Measurements from ENCODE around the gene NTN3.
"Not testable (repeated sequence)": the region's sequence is repeated elsewhere in the genome, so short reads cannot be mapped to it uniquely, and the experiment has no call there.

Gene NTN3

DNA sequence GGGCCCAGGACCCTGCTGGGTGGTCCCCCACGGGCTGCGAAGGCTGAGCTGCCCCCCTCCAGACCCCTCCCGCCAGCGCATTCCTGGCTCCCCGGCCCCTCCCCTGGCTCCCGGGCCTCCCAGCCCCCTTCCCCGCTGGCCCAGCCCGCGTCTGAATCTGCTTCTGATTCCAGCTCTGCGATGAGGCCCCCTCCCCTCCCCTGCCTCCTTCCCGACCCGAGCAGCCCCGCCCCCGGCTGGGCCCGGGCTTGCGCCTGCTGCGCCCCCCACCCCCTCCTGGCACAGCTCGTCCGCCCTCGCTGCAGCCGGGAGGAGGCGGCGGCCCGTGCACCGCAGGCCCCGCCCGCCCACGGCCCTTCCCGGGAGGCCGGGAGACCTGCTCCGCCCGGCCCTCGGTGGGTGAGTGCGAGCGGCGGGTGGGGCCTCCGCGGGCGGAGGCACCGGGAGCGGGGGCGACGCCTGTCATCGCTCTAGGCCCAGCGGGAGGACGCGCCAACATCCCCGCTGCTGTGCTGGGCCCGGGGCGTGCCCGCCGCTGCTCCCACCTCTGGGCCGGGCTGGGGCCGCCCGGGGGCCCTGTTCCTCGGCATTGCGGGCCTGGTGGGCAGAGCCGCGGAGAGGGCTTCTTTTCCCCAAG is at the start of gene NTN3:
Gene NTN3 (plus strand): TSS at position 282 of the 637 bp plus-strand sequence. CDS start 405 bp downstream, outside the sequence.
- peak in 1 of 10 donors; percentile 72 for DNase-seq
- intact Hi-C loops (cut with DNase I), result no loop called here

DNA sequence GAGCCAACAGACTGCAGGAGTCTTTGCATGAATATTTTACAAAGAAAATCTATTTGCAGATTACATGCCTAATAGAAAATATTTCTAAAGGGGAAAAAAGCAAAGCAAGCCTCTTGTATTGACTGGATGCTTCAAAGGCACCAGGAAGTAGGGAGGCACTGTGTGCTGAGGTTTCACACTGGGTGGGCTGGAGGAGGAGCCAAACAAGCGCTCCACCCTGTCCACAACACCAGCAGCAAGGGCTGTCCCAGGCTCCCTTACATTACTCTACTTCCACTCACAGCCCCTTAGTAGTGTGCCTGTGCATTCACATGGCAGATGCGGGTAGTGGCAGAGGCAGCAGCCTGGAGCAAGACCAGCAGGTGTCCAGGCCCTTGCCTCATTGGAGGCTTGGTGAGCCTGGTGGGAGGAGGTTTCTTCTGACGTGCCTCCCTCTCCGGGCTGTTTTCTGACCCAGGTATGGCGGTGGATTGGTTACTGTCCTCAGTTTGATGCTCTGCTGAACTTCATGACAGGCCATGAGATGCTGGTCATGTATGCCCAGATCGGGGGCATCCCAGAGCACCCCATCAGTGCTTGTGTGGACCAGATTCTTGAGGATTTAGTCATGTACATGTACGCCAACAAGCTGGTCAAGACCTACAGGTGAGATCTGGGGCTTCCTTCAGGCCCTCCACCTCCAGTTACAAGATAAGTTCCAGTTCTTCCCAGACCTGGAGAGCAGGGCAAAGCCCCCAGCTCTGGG is 48.8 kb upstream of the NTN3 start:
- intact Hi-C loops (cut with DNase I), result no loop called here
- DNase-seq, result no peak

DNA sequence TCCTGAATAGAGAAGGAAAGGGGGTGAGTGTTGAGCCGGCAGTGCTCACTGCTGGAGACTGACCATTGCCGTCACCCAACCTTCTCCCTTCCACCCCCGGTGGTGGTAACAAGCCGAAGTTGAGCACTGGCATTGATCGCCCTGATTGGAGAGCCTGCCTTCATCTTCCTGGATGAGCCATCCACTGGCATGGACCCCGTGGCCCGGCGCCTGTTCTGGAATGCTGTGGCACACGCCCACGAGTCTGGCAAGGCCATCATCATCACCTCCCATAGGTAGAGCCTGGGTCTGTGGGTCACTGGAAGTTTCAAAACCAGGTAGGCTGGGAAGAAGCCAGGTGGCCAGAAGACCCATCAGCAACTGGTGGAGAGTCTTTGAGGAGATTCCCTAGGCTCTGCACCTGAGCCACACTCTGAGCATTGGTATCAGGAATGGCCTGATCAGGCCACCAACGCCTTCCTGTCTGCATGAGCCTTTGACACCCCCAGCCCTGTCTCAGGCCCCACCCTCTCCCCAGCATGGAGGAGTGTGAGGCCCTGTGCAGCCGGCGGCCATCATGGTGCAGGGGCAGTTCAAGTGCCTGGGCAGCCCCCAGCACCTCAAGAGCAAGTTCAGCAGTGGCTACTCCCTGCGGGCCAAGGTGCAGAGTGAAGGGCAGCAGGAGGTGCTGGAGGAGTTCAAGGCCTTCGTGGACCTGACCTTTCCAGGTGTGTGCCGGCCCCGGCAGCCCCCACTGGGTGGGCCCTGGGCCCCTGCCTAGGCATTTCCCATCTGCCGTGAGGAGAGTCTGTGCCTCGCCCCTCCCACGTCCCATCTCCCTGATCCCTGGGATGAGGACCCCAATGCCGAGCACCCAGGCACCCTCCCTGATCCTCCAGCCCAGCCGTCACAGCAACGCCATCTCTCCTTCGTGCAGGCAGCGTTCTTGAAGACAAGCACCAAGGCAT is 46.8 kb upstream of the NTN3 start:
- intact Hi-C loops (cut with DNase I), result no loop called here
- peak in 1 of 10 donors; percentile 75 for DNase-seq

DNA sequence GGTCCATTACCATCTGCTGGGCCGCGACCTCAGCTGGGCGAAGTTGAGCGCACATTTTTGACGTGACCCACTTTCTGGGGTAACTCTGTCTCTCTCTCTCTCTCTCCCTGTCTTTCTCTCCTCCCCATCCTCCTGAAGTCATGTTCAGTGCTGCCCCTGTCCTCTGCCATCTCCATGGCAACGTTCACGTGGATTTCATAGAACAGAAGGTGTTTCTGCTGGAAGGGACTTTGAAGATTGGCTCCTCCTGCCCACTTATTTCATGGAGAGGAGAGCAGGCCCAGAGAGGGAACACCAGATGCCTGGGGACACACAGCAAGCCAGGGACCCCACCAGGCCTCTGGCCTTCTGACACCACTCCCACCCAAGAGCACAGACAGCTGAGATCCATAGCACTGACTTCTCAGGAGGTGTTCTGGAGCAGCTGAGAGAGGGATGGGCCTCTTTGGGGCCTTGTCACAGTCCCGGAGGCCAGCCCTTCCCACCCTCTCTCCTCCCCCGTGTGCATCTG is 46.0 kb upstream of the NTN3 start:
- DNase-seq, result peak in 1 of 10 donors; percentile 6
- intact Hi-C loops (cut with DNase I), result no loop called here

DNA sequence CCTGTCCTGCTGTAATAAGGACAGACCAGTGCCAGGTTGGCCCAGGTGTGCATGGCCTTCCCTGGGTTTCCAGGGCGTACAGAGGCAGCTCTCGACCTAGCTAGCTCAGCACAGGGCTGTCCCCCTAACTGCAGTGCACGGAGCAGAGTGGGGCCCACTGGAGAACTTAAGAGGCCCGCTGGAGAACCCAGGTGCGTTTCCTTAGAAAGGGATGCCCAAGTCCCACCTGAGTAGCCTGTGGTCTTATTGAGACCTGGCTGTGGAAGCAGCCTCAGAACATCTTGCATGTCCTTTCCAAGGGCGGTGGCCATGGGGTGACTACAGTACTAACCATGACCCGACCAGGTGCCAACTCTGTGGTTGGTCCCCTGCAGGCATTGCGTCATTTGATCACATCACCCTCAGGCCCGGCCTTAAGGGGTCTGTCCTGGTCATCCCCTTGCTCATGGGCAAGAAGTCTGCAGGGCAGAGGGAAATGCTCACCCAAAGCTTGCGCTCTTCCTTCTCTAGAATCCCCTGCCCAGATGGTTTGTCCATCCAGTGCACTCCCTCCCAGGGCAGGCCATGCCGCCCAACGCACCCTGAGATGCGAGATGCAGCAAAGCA is 45.2 kb upstream of the NTN3 start:
- intact Hi-C loops (cut with DNase I), result no loop called here
- DNase-seq, result peak in 1 of 10 donors; percentile 74

DNA sequence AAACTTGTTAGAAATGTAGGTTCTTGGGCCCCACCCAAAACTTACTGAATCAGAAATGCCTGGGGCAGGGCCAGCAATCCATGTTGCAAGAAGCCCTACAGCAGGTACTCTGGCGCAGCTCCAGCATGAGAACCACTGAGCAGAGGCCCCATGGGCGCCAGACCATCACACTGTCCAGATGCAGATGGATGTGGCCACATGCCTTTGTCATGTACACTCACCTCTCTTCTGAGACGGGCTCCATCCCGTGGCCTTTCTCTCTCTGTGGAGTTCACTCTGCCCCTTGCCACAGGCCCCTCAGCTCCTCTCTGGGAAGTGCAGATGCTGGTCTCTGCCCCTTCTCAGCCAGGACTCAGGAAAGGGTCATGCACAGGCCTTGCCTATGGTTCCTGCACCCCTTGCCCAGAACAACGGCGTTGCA is 44.1 kb upstream of the NTN3 start:
- peak in 2 of 10 donors; percentile 53 to 82 for DNase-seq
- intact Hi-C loops (cut with DNase I), result no loop called here

DNA sequence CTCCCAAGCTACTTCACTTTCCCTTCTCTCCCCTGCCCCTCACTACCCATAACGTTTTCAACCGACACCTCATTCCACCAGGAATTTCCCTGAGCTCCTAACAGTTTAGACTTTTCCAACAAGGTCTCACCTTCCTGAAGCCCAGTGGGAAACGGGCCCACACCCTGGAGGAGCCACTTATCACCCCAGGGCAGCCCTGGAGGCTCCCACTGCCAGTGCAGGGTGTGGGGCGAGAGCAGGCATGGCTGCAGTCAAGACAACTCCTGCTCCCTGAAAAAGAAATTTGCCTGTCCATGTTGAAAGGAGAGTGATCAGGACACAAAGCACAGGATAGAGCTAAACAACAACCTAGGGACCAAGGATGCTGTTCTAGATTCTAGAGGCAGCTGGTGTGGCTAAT is 43.6 kb upstream of the NTN3 start:
- intact Hi-C loops (cut with DNase I), result no loop called here
- peak in 2 of 10 donors; percentile 66 to 67 for DNase-seq

DNA sequence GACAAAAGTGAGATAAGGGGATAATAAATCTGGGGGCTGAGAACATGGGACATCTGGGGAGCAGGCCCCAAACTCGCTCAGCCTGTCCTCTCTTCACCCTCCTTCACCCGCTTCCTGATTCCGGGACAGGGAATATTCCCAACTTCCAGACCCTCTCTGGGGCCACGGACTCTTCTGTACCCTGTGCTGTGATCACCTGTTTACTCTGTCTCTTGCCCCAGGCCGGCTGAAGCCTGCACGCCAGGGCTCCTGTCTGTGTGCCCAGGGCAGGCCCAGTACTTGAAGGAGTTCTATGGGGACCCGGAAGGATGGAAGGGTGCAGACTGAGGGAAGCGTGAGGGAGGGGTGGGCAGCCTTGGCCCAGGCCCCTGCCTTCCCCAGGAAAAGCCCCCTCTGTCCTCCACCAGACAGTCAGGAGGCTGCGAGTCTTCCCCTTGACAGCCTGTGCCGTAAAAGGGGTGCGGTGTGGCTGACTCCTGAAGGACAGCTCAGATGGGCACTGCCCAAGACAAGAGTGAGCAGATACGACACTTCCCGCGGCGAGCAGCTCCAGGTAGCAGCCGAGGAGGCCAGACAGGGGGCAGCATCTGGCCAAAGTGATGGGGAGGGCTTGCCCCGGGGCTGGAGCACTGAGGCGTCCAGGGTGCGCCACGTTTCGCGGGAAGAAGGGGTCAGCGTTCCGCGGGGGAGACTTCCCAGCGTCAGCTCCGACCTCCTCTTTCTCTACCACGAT is 42.9 kb upstream of the NTN3 start:
- DNase-seq, result peak in 2 of 10 donors; percentile 33 to 88
- intact Hi-C loops (cut with DNase I), result no loop called here

DNA sequence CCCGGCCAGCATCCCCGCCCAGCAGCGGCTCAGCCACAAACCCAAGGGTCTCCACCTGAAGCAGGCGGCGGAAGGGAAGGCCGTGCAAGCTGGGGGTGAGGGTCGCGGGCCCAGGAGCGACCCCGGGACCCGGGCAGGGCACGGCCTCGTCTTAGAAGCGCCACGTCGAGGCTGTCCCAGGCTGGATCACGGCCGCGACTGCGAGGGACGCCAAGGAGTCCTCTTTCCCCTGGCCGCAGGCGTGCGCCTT is 42.4 kb upstream of the NTN3 start:
- intact Hi-C loops (cut with DNase I), result loop anchor here (1.0 kb wide), 2 partner anchors 73 to 87 kb away; no protein-coding TSS in a partner anchor
- no peak for DNase-seq

DNA sequence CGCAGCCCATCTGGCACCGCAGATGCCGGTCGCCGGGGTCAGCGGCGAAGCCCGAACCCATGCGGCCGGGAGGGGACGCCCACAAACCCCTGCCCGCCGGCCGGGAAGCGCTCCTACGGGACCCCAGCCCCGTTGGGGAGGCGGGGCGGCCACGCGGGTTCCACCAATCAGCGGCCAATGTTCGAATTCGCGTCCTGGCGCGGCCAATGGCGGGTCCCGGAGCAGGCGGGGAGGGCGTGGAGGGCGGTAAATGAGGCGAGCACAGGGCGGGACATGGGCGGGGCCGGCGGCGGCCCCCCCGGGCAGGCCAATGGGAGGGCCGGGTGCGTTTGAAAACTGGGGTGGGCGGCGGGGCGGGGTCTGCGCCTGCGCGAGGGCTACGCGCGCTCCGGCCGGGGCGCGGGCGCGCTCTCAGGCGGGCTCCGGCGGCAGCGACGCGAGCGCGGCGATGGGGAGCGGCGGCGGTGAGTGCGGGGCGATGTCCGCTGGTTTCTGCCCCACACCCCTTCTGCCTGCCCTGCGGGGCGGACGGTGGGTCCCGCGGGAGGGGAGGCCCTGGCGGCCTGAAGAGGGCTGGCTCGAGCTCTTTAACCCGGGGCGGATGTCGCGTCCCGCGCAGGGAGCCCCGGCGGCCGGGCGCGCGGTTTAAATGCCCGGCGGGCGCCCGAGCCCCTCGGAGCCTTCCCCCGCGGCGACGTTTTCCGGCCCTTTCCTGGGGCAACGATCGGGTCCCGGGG is 41.9 kb upstream of the NTN3 start, which contains the start of gene CCNF:
Gene CCNF (plus strand): TSS at position 414 of the 737 bp plus-strand sequence. CDS start 35 bp downstream, at position 449.
- peak; percentile 96 to 99 (median 98) for DNase-seq
- intact Hi-C loops (cut with DNase I), result loop anchor here (1.0 kb wide), 2 partner anchors 72 to 88 kb away; no protein-coding TSS in a partner anchor

DNA sequence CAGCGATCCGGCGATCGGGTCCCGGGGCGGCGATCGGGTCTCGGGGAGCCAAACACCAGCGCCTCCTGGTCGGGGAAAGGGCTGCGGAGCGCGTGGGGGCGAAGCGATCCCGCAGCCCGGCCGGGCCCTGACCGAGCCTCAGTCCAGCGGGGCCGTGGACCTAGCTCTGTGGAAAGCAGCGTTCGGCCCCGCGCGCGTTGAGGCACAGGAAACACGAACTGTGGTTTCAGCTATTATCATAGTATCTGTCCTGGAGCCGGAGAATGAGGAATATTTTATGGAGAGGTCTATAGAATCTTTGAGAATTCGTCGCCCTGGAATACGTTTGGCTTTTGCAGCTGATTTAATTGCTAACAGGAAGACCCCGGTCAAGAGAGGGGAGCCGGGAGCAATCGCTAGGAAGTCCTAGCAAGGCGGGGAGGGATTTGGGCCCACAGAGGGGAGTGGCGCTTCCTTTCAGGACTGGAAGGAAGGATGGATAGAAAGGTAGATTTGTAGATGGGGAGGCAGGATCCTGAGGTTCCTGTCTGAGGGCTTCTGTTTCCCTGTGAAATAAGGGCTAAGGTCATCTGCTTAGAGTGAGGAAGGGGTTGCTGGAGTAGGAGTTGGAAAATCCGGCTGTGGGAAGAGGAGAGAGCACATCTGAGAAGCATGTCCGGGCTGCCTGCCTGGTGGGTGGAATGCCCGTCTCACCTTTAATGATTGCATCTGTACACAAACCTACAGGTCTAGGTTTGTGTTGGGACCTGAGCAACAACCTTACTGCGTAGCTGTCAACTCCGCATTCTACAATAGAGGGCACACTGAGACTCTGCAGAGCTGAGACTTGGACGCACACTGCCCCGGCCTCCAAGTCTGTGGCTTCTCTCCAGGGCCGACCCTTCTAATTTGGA is 41.1 kb upstream of the NTN3 start:
- peak in 3 of 10 donors; percentile 28 to 79 (median 78) for DNase-seq
- intact Hi-C loops (cut with DNase I), result loop anchor here (1.0 kb wide), 2 partner anchors 71 to 89 kb away; no protein-coding TSS in a partner anchor

DNA sequence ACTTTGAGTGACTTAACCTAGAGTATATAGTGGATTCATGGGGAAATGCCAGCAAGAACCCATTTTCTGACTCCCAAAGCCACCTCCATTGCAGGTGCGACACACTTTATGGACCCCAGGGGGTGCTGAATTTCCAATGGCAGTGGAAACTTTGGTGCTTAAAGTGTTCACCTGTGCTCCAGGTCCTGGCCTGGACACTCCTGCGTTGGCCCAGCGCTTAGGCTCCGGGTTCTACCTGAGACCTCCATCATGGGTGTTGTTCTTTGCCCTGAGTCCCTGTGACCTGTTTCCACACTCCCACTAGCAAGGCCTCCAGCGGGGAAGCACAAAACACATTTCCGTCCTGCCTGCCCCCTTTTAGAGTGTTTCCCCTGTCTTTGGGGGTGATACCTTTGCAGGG is 38.8 kb upstream of the NTN3 start:
- DNase-seq, result peak in 1 of 10 donors; percentile 52
- intact Hi-C loops (cut with DNase I), result no loop called here

DNA sequence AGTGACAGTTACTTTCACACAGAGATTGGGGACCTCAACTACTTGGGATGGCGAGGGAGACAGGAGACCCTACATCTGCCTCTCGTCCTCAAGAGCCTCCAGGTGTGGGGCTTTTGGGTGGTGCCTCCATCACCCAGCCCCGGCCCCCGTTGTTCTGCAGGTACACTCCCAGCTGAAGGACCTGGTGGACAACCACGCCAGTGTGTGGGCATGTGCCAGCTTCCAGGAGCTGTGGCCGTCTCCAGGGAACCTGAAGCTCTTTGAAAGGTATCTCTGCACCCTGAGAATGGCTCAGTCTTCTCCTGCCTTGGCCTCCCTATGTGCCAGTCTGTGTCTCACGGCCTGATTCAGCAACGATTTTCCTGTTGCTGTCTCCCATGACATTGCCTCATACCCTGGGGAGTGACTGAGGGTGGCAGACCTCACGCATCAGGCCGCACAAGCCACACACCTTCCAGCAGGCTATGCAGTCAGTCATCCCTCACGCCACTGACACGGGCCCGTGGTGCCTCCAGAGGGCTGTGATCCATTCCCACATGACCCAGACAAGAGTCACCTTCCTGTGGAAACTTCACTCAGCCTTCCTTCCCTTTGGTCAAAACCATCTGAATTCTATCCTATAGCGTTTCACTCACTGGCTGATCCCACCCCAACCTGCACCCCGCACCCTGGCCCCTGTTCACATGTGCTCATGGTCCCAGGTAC is 38.1 kb upstream of the NTN3 start:
- intact Hi-C loops (cut with DNase I), result no loop called here
- peak in 2 of 10 donors; percentile 65 to 79 for DNase-seq

DNA sequence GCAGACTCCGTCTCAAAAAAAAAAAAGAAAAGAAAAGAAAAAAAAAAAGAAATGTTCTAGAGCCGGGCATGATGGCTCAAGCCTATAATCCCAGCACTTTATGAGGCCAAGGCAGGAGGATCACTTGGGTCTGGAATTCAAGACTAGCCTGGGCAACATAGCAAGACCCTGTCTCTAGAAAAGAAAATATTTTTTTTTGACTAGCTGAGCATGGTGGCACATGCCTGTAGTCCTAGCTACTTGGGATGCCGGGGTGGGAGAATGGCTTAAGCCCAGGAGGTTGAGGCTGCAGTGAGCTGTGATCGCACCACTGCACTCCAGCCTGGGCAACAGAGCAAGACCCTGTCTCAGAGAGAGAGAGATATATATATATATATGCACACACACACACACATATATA is 35.9 kb upstream of the NTN3 start:
- peak in 2 of 10 donors; percentile 16 to 29 for DNase-seq
- intact Hi-C loops (cut with DNase I), result not testable (repeated sequence)

DNA sequence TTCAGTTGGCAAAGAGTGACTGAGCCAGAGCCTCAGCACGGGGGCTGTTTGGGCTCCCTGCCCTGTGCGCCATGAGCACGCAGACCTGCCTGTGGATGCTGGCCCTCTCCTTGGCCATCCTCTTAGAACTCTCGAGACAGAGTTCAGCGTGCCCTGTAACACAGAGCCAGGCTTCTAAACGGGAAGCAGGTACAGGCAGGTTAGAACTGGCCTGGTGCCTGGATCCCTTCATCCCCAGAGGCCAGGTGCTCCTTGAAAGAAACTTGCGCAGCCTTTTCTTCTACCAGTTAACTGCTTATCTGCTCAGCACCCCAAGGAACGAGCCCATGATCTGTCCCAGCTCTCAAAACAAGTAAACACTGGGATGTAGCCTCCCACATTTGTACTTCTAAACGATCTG is 35.0 kb upstream of the NTN3 start:
- intact Hi-C loops (cut with DNase I), result no loop called here
- DNase-seq, result peak in 3 of 10 donors; percentile 25 to 33 (median 27)

DNA sequence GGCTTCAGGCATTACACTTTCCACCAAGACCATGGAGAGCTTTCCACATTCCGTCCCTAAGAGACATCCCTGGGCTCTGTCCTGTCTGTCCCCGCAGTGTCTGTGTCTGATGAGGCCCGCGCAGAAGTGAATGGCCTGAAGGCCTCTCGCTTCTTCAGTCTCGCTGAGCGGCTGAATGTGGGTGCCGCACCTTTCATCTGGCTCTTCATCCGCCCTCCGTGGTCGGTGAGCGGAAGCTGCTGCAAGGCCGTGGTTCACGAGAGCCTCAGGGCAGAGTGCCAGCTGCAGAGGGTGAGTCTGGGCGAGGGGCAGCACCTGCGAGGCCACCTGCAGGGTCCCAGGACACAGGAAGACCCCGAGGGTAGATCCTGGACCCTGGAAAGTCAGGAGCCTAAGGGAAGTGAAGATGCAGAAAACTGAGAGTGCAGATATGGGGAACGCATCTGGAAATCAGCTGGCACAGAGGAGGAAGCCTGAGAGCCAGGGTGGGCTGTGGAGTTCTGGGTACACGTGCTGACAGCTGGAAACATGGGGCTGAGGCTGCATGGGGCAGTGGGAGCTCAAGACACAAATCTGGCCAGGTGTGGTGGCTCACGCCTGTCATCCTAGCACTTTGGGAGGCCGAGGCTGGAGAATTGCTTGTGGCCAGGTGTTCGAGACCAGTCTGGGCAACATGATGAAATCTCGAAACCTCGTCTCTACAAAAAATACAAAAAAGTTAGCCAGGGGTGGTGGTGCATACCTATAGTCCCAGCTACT is 33.9 kb upstream of the NTN3 start:
- DNase-seq, result peak in 3 of 10 donors; percentile 45 to 70 (median 66)
- intact Hi-C loops (cut with DNase I), result no loop called here
